Smooth muscle cell (in vitro differentiated cells): ENCODE data around the gene PARVG. TPM values are rescaled to one million over a fixed set of nuclear protein-coding genes. Genes with fewer than 3 reads are reported as not detected.
"Not testable (repeated sequence)": the region's sequence is repeated elsewhere in the genome, so short reads cannot be mapped to it uniquely, and the experiment has no call there.

Experiments used
- DNase-seq: peaks from one replicate; lab custom pipeline; 2025; ENCODE audit not compliant: unreplicated experiment; lab: John Stamatoyannopoulos, UW
- H2AFZ ChIP-seq: fragments of 200-600 bp; sonication (generic); 2 replicates; pipeline ENCODE4 v1.6.0; 2016; ENCODE audit warnings: antibody characterized with exemption, low read depth, mild to moderate bottlenecking
- H3F3A ChIP-seq: fragments of 200-600 bp; sonication (generic); 2 replicates; pipeline ENCODE4 v1.6.0; 2017; ENCODE audit warnings: antibody characterized with exemption, low read depth
- H3K27ac ChIP-seq: fragments of 200-600 bp; sonication (generic); 2 replicates; pipeline ENCODE4 v1.5.1; 2016; ENCODE audit warnings: low read depth, mild to moderate bottlenecking
- H3K27me3 ChIP-seq: fragments of 200-600 bp; sonication (generic); 2 replicates; pipeline ENCODE4 v1.6.1; 2016; ENCODE audit warnings: low read depth, mild to moderate bottlenecking
- H3K36me3 ChIP-seq: fragments of 200-600 bp; sonication (generic); 2 replicates; pipeline ENCODE4 v1.5.1; 2016; ENCODE audit warnings: low read depth
- H3K4me1 ChIP-seq: fragments of 200-600 bp; sonication (generic); 2 replicates; pipeline ENCODE4 v1.5.1; 2016; ENCODE audit warnings: low read depth
- H3K4me2 ChIP-seq: fragments of 200-600 bp; sonication (generic); 2 replicates; pipeline ENCODE4 v1.6.0; 2016; ENCODE audit warnings: mild to moderate bottlenecking
- H3K4me3 ChIP-seq: fragments of 200-600 bp; sonication (generic); 2 replicates; pipeline ENCODE4 v1.5.1; 2016; ENCODE audit warnings: mild to moderate bottlenecking
- H3K79me2 ChIP-seq: fragments of 200-600 bp; sonication (generic); 2 replicates; pipeline ENCODE4 v1.6.0; 2016; ENCODE audit warnings: low read depth, mild to moderate bottlenecking
- H3K9ac ChIP-seq: fragments of 200-600 bp; sonication (generic); 2 replicates; pipeline ENCODE4 v1.6.0; 2016; ENCODE audit warnings: low read depth
- H3K9me3 ChIP-seq: fragments of 200-600 bp; sonication (generic); replicated peaks from 2 replicates; pipeline ENCODE4 v1.5.1; 2016; ENCODE audit warnings: low read depth
- H4K20me1 ChIP-seq: fragments of 200-600 bp; sonication (generic); 2 replicates; pipeline ENCODE4 v1.6.0; 2016; ENCODE audit warnings: low read depth
- CTCF ChIP-seq: fragments of 200-600 bp; sonication (generic); IDR thresholded peaks from 2 replicates; pipeline ENCODE4 v1.5.1; 2017; ENCODE audit warnings: borderline replicate concordance, mild to moderate bottlenecking, antibody characterized with exemption; ENCODE audit not compliant: insufficient read depth, poor library complexity, severe bottlenecking
- WGBS: methylation state at CpG from one replicate; pipeline ENCODE4 v1.1.7; 2016; ENCODE audit warnings: low lambda C conversion rate; 5-methylcytosine and 5-hydroxymethylcytosine counted together
- polyA plus RNA-seq: library from polyadenylated mRNA; unstranded; fragments of >200 nt; fragmentation: Nextera tagmentation; extraction: Ambion mirVana; gene quantifications from 2 replicates; pipeline ENCODE4 v1.2.1, GENCODE V29; 2016
- total RNA-seq: library from RNA; depleted of rRNA; stranded (reverse); fragments of >200 nt; gene quantifications from 2 replicates; pipeline ENCODE4 v1.2.3, GENCODE V29; 2014

Gene PARVG
- total and polyA plus RNA-seq, 2 experiments from 2014 or later = 0.90 TPM; not detected in 1

DNA sequence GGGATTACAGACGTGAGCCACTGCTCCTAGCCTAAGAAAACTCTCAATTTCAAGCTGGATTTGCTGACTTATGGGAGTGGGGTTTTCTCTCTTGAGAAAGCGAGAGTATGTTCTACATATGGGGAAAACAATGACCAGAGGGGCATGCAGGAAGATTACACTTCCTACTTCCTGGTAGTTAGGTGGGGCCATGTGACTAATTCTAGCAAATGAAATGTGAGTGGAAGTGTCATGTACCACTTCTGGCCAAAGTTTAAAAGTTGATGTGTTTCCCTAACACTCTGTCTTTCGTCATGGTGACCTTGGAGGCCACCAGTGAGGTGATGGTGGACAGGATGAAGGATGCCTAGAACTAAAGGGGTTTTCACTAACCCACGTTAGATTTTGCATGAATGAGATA lies 50.5 kb downstream of the PARVG start:
- no peak for TF ChIP-seq CTCF
- no peaks in the 10 kb centered on the region for H4K20me1 ChIP-seq
- no peaks in the 10 kb centered on the region for H3F3A ChIP-seq
- no peak overlapping the region for H3K4me3 ChIP-seq
- no peak for DNase-seq
- H3K9ac ChIP-seq = no peak overlapping the region
- H3K27me3 ChIP-seq = no peaks in the 10 kb centered on the region
- H3K36me3 ChIP-seq = no peaks in the 10 kb centered on the region
- H3K4me2 ChIP-seq = no peak overlapping the region
- H3K9me3 ChIP-seq = no peaks in the 10 kb centered on the region
- no peaks in the 10 kb centered on the region for H3K4me1 ChIP-seq
- no peak overlapping the region for H3K27ac ChIP-seq
- WGBS = 87% methylated on average over 4 of the region's 4 CpGs
- H3K79me2 ChIP-seq = no peaks in the 10 kb centered on the region
- no peak overlapping the region for H2AFZ ChIP-seq

- H4K20me1 ChIP-seq, H3K27ac ChIP-seq, H3K36me3 ChIP-seq, H3K79me2 ChIP-seq, H3K9ac ChIP-seq, H3K4me3 ChIP-seq, H2AFZ ChIP-seq, H3K27me3 ChIP-seq, H3K4me1 ChIP-seq, H3F3A ChIP-seq, DNase-seq, H3K4me2 ChIP-seq, H3K9me3 ChIP-seq: not testable (repeated sequence)
- 98% methylated on average over 12 of the region's 12 CpGs for WGBS
Measured at GRCh38 chr22:44234372-44234771, 53.6 kb downstream of the PARVG start.

DNA sequence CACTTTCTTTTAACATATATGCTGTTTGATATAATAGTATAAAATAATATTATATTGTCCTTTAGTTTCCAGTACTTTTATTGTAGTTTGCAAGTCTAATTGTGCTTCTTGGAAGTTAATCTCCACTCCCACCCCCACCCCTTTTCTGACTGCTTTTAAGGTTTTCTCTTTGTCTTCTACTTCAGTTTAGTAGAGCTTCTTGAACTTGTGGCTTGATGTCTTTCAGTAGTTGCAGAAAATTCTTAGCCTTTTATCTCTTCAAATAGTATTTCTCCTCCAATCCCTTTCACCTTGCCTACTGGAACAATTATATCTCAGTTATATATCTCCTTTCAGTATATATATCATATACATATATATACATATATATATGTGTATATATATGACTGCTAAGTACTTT lies 56.6 kb downstream of the PARVG start:
- Histone ChIP-seq H3K27ac (no peak overlapping the region), H3K79me2 (no peaks in the 10 kb centered on the region), H3K9ac (no peak overlapping the region), H3K36me3 (no peaks in the 10 kb centered on the region), H2AFZ (no peak overlapping the region), H3K4me3 (no peak overlapping the region), H3K4me2 (no peak overlapping the region), H3K27me3 (no peaks in the 10 kb centered on the region), H4K20me1 (no peaks in the 10 kb centered on the region), H3K4me1 (no peaks in the 10 kb centered on the region), H3F3A (no peaks in the 10 kb centered on the region), H3K9me3 (no peaks in the 10 kb centered on the region)
- TF ChIP-seq CTCF = no peak
- no peak for DNase-seq

- H4K20me1 ChIP-seq, DNase-seq, H3K27me3 ChIP-seq, H3K9ac ChIP-seq, H3K4me3 ChIP-seq, H3K36me3 ChIP-seq, H3F3A ChIP-seq, H2AFZ ChIP-seq, H3K4me2 ChIP-seq, H3K27ac ChIP-seq, H3K9me3 ChIP-seq, H3K79me2 ChIP-seq, H3K4me1 ChIP-seq: not testable (repeated sequence)
- WGBS = 90% methylated on average over 3 of the region's 3 CpGs
Measured at GRCh38 chr22:44241121-44241520, 60.4 kb downstream of the PARVG start.
